ENCODE results near the gene ADARB2. TPM values are rescaled to one million over a fixed set of nuclear protein-coding genes. Genes with fewer than 3 reads are reported as not detected.

The ADARB2 gene
- total RNA-seq, 4 donors from 2014 or later, result 2.3 to 3.7 (median 2.6) TPM

DNA sequence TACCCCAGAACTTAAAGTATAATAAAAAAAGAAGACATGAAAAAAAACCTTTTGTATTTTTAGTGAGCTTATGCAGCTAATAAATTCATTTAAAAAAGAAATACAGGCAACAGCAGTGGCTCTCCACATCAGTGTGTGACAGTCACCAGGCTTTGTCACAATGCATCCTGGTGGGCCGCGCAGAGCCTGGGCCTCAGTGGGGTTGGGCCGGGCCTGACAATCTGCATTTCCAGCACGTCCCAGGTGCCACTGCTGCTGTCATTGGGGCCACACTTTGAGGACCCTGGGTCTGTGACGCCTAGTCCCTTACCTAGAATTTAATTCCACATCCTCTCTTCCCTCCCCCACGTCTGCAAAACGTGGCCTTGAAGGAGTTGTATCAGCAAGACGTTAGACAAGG lies 284.5 kb downstream of the ADARB2 start:
- no peaks in the 10 kb centered on the region for H3K4me1 ChIP-seq
- H3K27ac ChIP-seq (replicated peaks in 1 of 4), result no peak overlapping the region
- intact Hi-C loops (cut with DNase I), result no loop called here
- no peak overlapping the region for H3K4me3 ChIP-seq
- no peaks in the 10 kb centered on the region for H3K9me3 ChIP-seq
- H3K27me3 ChIP-seq, result peaks cover 0 to 43% (median 2%) of the 10 kb centered on the region in 4 donors
- WGBS, result 73% methylated on average over 8 of the region's 8 CpGs
- H3K36me3 ChIP-seq, result no peaks in the 10 kb centered on the region
- no peak for TF ChIP-seq POLR2AphosphoS5 (IDR thresholded peaks at IDR 0.05)
- TF ChIP-seq EP300 (IDR thresholded peaks at IDR 0.05), result no peak
- no peak for TF ChIP-seq POLR2A (IDR thresholded peaks at IDR 0.05; ENCODE audit: low read depth)
- TF ChIP-seq, protein P1, sequence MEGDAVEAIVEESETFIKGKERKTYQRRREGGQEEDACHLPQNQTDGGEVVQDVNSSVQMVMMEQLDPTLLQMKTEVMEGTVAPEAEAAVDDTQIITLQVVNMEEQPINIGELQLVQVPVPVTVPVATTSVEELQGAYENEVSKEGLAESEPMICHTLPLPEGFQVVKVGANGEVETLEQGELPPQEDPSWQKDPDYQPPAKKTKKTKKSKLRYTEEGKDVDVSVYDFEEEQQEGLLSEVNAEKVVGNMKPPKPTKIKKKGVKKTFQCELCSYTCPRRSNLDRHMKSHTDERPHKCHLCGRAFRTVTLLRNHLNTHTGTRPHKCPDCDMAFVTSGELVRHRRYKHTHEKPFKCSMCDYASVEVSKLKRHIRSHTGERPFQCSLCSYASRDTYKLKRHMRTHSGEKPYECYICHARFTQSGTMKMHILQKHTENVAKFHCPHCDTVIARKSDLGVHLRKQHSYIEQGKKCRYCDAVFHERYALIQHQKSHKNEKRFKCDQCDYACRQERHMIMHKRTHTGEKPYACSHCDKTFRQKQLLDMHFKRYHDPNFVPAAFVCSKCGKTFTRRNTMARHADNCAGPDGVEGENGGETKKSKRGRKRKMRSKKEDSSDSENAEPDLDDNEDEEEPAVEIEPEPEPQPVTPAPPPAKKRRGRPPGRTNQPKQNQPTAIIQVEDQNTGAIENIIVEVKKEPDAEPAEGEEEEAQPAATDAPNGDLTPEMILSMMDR (IDR thresholded peaks at IDR 0.05), result no peak
- DNase-seq (ENCODE audit: extremely low spot score), result peak; percentile 74

DNA sequence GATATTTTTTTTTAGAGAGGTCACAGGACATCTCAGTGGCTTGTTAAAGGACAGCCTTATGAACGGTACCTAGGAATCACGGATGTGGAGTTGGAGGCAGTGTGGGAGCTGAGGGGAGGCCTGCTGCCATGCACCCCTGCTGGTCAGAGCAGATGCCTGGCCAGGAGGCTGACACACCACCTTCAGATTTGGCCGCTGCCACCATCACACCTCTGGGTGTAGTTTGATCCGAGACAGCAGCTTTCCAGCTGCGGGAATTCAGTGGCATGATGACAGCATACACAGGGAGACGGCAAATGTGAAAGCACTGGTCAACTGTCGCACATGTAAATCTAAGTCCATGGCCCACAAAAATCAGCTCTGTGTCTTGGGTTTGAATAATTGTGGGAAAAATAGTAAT lies 285.4 kb downstream of the ADARB2 start:
- TF ChIP-seq EP300 (IDR thresholded peaks at IDR 0.05) (no peak), POLR2AphosphoS5 (IDR thresholded peaks at IDR 0.05) (no peak), POLR2A (IDR thresholded peaks at IDR 0.05; ENCODE audit: low read depth) (no peak)
- TF ChIP-seq, protein P1 (IDR thresholded peaks at IDR 0.05), result no peak
- no peaks in the 10 kb centered on the region for H3K9me3 ChIP-seq
- H3K4me1 ChIP-seq, result no peaks in the 10 kb centered on the region
- 84% methylated on average over 6 of the region's 7 CpGs for WGBS
- peaks cover 0 to 42% (median 2%) of the 10 kb centered on the region in 4 donors for H3K27me3 ChIP-seq
- H3K4me3 ChIP-seq, result no peak overlapping the region
- DNase-seq (ENCODE audit: extremely low spot score), result no peak
- intact Hi-C loops (cut with DNase I), result no loop called here
- no peak overlapping the region for H3K27ac ChIP-seq (replicated peaks in 1 of 4)
- no peaks in the 10 kb centered on the region for H3K36me3 ChIP-seq

DNA sequence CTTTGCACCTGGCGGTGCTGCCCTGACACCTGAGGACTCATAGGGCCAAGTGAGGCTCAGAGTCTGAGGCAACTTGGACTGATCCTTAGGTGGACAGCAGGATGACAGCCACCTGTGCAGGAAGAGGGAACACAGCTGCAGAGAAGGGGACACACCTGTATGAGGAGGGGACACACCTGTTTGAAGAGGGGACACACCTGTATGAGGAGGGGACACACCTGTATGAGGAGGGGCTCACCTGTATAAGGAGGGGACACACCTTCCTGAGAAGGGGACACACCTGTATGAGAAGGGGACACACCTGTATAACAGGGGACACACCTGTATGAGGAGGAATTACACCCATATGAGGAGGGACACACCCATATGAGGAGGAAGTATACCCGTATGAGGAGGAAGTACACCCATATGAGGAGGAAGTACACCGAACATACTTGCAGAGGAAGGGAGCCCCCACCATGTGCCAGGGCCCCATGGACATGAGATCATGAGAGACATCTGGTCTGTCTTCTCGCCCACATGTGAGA lies 285.9 kb downstream of the ADARB2 start:
- Histone ChIP-seq H3K36me3 (no peaks in the 10 kb centered on the region), H3K27ac (replicated peaks in 1 of 4) (no peak overlapping the region), H3K27me3 (peaks cover 0 to 42% (median 2%) of the 10 kb centered on the region in 4 donors), H3K4me3 (no peak overlapping the region), H3K9me3 (no peaks in the 10 kb centered on the region), H3K4me1 (no peaks in the 10 kb centered on the region)
- DNase-seq (ENCODE audit: extremely low spot score), result no peak
- intact Hi-C loops (cut with DNase I), result no loop called here
- TF ChIP-seq EP300 (IDR thresholded peaks at IDR 0.05), result no peak
- TF ChIP-seq POLR2A (IDR thresholded peaks at IDR 0.05; ENCODE audit: low read depth), result no peak
- TF ChIP-seq, protein P1 (IDR thresholded peaks at IDR 0.05), result no peak
- no peak for TF ChIP-seq POLR2AphosphoS5 (IDR thresholded peaks at IDR 0.05)
- WGBS, result 70% methylated on average over 3 of the region's 4 CpGs

DNA sequence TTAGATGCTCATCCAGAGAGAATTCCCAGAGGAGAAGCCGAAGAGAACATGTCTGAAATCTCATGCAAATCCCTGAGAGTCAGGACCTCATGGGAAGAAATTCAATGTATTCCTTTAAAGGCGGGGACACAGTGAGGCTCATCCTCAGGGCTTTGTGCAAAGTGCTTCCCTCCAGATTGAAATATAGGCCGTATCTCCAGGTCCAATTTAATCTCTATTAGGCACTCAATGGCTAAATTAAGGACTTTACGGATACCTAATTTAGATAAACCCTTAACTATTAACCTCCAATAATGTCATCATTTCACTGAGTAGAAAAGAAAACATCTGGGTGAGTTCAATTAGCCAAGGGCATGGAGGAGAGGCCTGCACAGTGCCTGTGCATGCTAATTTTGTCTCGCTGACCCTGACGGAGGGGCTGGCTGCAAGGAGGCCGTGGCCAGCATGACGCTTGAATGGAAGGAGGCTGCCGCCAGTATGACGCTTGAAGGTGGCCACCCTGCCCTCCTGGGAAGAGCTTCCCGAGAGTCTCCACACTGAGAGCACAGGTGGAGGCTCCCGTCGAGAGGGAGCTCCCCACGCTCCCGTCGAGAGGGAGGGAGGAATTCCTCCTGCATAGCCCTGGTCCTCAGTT lies 287.6 kb downstream of the ADARB2 start:
- DNase-seq (ENCODE audit: extremely low spot score), result peak; percentile 79
- intact Hi-C loops (cut with DNase I), result no loop called here
- Histone ChIP-seq H3K36me3 (no peaks in the 10 kb centered on the region), H3K27ac (replicated peaks in 1 of 4) (no peak overlapping the region), H3K4me3 (no peak overlapping the region), H3K27me3 (peaks cover 0 to 37% (median 2%) of the 10 kb centered on the region in 4 donors), H3K4me1 (no peaks in the 10 kb centered on the region), H3K9me3 (no peaks in the 10 kb centered on the region)
- WGBS, result 80% methylated on average over 10 of the region's 16 CpGs
- TF ChIP-seq POLR2A (IDR thresholded peaks at IDR 0.05; ENCODE audit: low read depth), result no peak

DNA sequence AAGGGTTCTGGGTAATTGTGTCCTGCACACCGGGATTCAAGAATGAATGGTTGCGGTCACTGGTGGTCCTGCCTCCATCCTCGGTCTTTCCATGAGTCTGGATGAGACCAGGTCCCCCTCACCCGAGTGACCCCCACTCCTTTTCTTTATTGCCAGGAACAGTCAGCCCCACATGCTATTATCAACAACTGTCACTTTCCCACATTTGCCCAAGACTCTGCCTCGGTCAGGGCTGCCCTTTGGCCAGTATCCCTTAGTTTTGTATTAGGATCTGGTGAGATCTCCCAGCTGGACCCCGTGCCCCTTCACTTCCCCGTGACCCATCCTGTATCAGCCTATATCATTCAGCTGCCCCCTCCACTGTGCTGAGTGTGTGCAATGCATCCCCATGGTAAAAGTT lies 288.3 kb downstream of the ADARB2 start:
- H3K4me3 ChIP-seq, result no peak overlapping the region
- H3K27ac ChIP-seq (replicated peaks in 1 of 4), result no peak overlapping the region
- peaks cover 0 to 35% (median 2%) of the 10 kb centered on the region in 4 donors for H3K27me3 ChIP-seq
- intact Hi-C loops (cut with DNase I), result no loop called here
- DNase-seq (ENCODE audit: extremely low spot score), result no peak
- H3K9me3 ChIP-seq, result no peaks in the 10 kb centered on the region
- H3K4me1 ChIP-seq, result no peaks in the 10 kb centered on the region
- 64% methylated on average over 6 of the region's 7 CpGs for WGBS
- no peak for TF ChIP-seq EP300 (IDR thresholded peaks at IDR 0.05)
- TF ChIP-seq POLR2A (IDR thresholded peaks at IDR 0.05; ENCODE audit: low read depth), result no peak
- TF ChIP-seq, protein P1 (IDR thresholded peaks at IDR 0.05), result no peak
- TF ChIP-seq POLR2AphosphoS5 (IDR thresholded peaks at IDR 0.05), result no peak
- no peaks in the 10 kb centered on the region for H3K36me3 ChIP-seq

Measured in esophagus muscularis mucosa (tissue), 4 donors.